Lung microvascular endothelial cell (primary cell): ENCODE measurements around the gene SNX33. TPM values are rescaled to one million over a fixed set of nuclear protein-coding genes. Genes with fewer than 3 reads are reported as not detected.
"Not testable (repeated sequence)": the region's sequence is repeated elsewhere in the genome, so short reads cannot be mapped to it uniquely, and the experiment has no call there.

Source experiments
- DNase-seq, 2 donors: peaks; one replicate each; pipeline versions ENCODE4 v3.0.0 to v3.0.0-alpha.2; 2010; ENCODE audit warnings: low read depth in 2 of 2
- total RNA-seq: library from RNA; depleted of rRNA; stranded (reverse); fragments of >200 nt; gene quantifications from 2 replicates; pipeline ENCODE4 v1.2.1, GENCODE V29; 2014

SNX33 gene, protein sequence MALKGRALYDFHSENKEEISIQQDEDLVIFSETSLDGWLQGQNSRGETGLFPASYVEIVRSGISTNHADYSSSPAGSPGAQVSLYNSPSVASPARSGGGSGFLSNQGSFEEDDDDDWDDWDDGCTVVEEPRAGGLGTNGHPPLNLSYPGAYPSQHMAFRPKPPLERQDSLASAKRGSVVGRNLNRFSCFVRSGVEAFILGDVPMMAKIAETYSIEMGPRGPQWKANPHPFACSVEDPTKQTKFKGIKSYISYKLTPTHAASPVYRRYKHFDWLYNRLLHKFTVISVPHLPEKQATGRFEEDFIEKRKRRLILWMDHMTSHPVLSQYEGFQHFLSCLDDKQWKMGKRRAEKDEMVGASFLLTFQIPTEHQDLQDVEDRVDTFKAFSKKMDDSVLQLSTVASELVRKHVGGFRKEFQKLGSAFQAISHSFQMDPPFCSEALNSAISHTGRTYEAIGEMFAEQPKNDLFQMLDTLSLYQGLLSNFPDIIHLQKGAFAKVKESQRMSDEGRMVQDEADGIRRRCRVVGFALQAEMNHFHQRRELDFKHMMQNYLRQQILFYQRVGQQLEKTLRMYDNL
- total RNA-seq: 7.6 and 13.3 TPM in 2 replicates

- peak; percentile 87 to 91 for DNase-seq
Observed at GRCh38 chr15:75647370-75648155, at the start of gene SNX33. SNX33 (plus strand) TSS chr15:75647912; CDS start chr15:75649103, 1,191 bp downstream.

GRCh38 chr15:75598361-75598760 lies 49.4 kb upstream of the SNX33 start:
- DNase-seq: no peak

DNA sequence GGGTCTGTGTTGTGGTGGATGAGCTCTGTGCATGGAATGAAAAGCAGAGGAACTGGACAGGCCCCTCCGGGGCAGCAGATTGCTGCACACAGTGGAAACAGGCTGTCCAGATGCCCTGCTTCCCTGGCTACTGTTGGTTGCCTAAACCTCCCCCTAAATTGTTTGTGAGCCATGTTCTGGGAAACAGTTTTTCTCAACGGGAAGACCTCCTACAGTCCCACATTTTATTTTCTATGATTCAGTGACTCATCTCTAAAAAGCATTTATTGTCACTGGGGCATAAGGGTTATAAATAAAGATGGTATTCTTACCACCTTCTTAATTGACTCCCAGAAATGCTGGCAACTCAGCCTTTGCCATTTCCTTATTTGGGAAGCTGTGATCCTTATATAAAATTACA lies 48.3 kb upstream of the SNX33 start:
- no peak for DNase-seq

GRCh38 chr15:75606026-75606425 lies 41.7 kb upstream of the SNX33 start:
- DNase-seq: no peak

DNA sequence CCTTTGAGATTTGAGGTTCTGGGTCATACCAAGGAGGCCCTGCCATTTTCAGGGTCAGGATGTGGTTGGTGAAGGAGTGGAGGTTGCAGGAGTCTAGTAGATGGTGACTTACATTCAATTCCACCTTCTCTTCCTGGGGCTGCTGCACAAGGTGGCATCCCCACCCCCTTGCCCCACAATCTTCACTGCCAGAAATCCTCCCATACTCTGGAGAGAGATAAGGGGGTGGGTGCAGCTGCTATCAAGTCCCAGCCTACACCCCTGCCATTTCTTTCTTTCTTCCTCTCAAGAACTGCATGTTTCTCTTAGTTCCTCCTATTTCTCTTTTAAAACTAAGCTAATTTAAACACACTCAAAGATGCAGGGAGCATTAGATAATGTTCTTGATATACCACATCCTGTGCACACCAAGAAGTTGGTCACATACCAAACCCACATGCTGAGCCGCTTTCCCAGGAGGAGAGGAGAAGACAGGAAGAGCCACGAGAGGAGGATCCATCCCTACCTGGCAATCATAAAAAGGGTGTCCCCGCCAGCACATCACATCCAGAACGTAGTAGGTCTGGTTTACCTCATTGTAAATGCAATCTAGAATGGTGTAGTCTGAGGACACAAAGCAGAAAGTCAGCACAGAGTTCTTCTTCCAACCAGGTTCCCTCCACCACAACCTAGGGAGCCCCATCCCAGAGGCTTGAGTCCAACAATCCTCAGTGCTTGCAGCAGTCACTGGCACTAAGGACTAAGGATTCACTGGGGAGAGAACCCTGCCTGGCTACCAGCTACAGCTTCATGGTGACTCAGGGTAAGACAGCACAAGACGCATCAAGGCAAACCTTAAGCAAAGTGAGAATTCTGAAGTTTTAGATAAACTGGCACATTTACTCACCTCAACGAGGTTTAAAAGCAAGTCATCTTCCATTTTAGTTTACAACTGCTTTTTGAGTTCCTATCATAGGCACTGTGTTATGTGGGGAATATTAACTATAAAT lies 40.7 kb upstream of the SNX33 start:
- DNase-seq: no peak

DNA sequence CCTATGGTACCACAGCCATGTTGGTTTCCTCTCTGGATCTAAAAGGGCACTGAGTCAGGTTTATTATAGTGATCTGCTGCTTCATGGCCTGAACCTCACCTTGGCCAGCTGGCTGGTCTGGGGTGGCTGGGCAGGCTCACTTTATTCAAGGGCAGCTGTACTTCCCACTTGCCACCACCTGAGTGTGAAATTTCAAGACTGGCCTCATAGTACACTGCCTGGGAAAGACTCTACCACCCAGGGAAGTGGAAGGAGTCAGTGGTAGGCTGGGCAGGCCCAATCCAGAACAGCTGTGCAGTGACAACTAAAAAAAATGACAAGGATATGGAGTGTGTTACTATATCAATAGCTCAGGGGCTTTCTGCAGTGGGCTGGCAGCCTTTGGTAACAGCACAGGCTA lies 30.9 kb upstream of the SNX33 start:
- DNase-seq: no peak

DNA sequence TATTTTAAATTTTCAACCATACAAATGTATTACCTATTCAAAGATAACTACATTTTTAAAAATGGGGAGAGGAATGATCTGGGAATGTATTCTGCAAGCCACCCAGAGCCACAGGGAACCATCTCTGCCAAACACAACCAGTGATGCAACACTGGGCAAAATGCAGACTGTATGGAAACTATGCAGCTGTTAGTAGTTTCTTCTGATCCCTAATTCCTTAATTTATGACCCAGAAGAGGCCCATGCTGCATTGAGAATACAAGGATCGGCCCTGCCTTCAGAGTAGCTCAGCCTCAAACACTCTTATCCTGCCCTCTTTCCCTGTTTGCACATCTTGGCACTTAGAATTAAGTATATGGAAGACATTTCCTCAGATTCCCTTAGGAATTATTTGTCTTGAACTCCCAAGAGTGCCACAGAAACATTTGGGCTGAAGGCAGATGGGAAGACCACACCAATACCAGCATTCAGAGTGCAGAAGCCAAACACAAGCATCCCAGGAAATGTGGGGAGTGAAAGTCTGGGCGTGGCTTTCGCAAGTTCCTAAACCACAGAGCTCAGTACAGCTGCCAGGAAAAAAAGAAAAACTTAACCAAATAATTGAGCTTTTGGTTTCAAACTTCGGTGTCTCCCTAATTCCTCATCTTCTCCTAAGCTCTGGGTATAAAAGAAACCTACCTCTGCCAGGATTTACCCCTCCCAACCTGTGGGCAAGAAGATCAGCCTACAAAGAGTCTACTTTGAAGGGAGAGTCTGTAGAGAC lies 27.5 kb upstream of the SNX33 start:
- peak; percentile 14 to 46 for DNase-seq

DNA sequence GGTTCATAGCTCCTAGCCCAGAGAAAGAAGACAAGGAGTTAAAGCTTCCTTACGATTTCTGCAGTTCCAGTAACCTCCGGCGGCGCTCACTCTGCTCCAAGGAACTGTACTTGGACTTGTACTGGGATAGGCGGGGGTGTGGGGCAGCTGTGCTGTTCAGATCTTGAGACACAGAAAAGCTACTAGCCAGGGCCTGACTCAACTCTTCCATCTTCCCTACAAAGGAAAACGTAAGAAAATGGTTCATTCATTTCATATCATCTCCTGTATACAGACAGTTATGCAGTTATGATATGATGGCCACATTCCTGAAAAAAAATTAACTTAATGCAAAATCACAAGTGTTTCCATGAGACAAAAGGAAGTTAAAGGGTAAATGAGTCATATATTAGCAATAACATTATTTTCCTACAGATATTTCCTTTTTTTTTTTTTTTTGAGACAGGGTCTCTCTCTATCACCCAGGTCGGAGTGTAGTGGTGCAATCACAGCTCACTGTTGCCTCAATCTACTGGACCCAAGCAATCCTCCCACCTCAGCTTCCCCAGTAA lies 26.8 kb upstream of the SNX33 start:
- DNase-seq: peak; percentile 55 to 92

- no peak for DNase-seq
Observed at GRCh38 chr15:75622505-75622904, 25.2 kb upstream of the SNX33 start.

GRCh38 chr15:75625542-75626347 lies 22.0 kb upstream of the SNX33 start, which contains the start of gene SNUPN:
SNUPN (minus strand) TSS chr15:75625725; CDS start chr15:75621051, 4,674 bp downstream.
- peak; percentile 94 to 97 for DNase-seq

- no peak for DNase-seq
Observed at GRCh38 chr15:75631935-75632334, 15.8 kb upstream of the SNX33 start.

DNA sequence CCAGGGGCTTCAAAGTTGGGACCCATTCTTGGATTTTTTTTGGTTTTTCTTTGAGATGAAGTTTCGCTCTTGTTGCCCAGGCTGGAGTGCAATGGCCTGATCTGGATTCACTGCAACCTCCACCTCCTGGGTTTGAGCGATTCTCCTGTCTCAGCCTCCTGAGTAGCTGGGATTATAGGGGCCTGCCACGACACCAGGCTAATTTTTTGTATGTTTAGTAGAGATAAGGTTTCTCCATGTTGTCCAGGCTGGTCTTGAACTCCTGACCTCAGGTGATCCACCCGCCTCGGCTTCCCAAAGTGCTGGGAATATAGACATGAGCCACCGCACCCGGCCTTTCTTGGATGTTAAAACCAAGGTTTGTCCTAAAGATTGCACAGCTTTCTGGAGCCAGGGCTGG lies 13.8 kb upstream of the SNX33 start:
- not testable (repeated sequence) for DNase-seq

DNA sequence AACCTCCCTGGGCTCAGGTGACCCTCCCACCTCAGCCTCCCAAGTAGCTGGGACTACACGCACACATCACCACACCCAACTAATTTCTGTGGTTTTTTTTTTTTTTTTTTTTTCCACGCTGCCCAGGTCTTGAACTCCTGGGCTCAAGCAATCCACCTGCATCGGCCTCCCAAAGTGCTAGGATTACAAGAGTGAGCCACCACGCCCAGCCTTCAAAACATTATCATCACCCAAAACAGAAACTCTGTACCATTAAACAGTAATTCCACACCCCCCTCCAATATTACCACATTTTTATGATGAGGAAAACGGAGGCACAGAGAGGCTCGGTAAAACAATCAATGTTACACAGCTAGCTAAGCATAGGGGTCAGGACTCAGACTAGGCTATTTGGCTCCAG lies 11.7 kb upstream of the SNX33 start:
- no peak for DNase-seq

DNA sequence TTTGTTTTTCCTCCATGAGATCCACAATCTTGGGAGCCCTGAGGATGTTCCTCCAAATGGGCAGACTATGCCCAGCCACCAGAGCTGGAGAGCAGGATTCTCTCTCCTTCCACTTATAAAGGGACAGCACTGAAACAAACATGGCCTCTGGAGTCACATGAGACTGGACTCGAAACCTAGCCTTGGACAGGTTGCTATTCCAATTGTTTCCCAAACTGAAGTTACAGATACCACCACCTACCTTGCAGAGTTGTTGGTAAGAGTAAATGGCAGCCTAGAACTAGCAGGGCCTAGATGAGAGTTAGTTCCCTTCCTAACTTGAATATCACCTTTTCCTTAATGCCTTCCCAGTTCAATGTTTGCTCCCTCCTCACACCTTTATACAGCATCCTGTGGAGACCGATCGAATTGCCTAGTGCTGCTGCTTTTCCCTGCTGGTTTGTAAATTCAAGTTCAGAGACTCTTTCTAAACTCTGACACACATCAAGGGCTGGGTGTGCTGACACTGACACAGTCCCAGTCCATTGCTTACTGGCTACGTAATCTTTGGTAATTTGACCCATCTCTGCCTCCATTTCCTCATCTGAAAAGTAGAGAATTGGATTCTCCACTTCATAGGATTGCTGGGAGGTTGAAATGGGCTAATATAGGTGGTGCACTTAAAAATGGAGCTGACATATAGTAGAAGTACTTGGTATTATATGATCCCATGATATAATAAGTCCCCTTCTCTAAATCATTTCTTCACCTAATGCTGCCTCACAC lies 10.3 kb upstream of the SNX33 start:
- DNase-seq: no peak

GRCh38 chr15:75639191-75639708 lies 8.5 kb upstream of the SNX33 start:
- peak; percentile 37 to 60 for DNase-seq

- peak; percentile 97 for DNase-seq
Observed at GRCh38 chr15:75639709-75640482, 7.8 kb upstream of the SNX33 start, which contains the start of gene IMP3. IMP3 (minus strand) TSS chr15:75640224; CDS start chr15:75640168, 56 bp downstream.
